WI38 (cell line): ENCODE data around the gene ELP5.
A peak's percentile ranks its signal among the peaks of the same experiment; 100 is the strongest.

Experiments
- H3K4me3 ChIP-seq: 2 replicates; pipeline ENCODE4 v1.5.1; 2011; ENCODE audit warnings: low read depth, mild to moderate bottlenecking, control low read depth, low read length
- TF ChIP-seq, protein P1 (sequence below): IDR thresholded peaks from 2 replicates; pipeline ENCODE4 v1.5.1; 2012; ENCODE audit warnings: low read depth, mild to moderate bottlenecking, control low read depth, low read length

ELP5 gene

DNA sequence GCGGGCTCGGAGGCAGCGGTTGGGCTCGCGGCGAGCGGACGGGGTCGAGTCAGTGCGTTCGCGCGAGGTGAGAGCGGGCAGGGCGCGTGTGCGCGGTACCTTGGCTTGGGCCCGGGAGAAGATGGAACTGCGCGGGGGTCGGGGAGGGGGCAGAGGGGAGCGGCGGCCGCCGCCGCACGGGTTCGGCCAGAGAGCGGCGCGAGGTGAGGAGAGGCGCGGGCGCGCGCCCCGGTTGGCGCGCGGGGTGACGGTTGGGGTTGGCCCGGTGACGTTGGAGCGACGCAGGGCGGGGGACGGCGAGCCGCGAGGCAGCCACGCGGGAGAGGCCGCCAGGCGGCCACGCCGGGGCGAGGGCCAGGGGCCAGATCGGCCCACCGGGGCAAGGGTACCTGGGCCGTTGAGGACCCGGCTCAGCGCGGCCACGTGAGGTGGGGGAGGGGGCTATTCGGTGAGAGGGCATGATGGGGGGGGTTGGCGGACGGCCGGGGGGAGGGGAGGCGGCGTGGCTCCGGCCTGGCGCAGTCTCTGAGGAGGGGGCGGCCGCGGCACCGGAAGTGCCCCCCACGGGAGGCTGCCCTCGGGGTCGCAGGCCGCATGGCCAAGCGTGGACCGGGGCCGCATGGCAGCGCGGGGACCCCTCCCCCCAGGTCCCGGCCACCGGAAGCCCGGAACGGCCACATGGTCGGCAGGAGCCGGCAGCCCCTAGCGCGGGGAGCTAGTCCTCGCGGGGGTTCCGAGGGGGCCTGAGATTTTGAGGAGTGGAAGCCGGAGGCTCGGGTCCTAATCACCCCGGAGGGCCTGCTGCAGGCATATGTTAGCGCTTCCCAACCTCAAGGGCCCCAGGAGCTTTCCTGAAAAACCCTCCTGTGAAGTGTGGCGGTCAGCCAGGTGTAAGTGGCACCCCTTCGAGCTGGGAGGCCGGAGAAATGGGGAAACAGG is 55.9 kb downstream of the ELP5 start:
- TF ChIP-seq, protein P1, sequence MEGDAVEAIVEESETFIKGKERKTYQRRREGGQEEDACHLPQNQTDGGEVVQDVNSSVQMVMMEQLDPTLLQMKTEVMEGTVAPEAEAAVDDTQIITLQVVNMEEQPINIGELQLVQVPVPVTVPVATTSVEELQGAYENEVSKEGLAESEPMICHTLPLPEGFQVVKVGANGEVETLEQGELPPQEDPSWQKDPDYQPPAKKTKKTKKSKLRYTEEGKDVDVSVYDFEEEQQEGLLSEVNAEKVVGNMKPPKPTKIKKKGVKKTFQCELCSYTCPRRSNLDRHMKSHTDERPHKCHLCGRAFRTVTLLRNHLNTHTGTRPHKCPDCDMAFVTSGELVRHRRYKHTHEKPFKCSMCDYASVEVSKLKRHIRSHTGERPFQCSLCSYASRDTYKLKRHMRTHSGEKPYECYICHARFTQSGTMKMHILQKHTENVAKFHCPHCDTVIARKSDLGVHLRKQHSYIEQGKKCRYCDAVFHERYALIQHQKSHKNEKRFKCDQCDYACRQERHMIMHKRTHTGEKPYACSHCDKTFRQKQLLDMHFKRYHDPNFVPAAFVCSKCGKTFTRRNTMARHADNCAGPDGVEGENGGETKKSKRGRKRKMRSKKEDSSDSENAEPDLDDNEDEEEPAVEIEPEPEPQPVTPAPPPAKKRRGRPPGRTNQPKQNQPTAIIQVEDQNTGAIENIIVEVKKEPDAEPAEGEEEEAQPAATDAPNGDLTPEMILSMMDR = no peak
- peak overlapping the region; percentile 98 for H3K4me3 ChIP-seq

DNA sequence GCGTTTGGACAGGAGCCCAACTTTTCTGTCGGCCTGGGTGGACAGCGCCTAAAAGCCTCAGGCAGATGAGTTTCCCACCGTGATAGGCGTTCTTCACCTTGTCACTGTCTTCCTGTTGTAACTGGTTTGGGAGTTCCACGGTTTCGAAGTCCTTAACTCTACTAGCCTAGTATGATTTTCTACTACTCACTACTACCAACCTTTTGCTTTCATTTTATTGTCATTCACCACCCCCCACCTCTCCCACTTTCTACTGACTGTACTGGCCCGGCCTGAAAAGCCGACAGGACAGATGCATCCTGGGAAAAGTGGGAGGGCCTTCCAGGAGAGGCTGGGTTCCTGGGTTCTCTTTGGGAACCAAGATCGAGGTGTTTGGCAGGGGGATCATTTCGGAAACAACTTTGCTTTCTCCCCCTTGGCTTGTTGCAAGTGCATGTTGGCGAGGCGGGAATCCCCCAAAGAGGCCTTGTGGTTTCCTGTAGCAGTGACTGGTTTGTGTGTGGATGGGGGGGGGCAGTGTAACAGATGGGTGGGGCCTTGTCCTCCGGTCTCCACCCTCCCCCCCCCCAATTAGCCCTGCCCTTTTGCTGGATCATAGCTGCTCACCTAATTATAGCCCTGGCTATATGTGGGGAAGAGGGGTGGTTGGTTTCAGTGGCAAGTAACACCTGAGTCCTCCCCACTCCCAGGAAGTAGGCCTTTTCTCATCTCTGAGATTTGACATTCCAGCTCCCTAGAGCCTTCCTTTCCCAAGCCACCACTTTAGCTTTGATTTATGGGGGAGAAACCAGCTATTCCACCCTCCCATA is 56.8 kb downstream of the ELP5 start:
- TF ChIP-seq, protein P1 = no peak
- peak overlapping the region; percentile 98 for H3K4me3 ChIP-seq
